Measurements from ENCODE around the gene KIAA0232.
"Not testable (repeated sequence)": the region's sequence is repeated elsewhere in the genome, so short reads cannot be mapped to it uniquely, and the experiment has no call there.

KIAA0232 gene

DNA sequence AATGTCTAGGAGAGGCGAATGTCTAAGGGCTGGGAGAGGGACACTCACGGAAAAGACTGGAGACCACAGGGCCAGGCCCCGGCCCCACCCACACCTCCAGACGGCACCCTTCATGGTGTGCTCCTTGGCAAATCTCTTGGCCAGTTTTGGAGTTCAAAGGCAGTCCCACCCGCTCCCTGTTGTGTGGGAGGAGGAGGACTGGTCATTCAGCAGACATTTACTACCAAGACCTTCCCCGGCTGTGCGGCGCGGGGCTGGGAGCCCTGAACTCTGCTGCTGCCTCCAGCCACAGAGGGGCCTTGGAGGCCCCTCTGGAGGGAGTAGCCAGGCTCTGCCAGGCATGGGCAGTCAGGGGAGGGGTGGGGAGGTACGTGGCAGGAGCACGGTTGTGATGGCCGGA is 118.4 kb downstream of the KIAA0232 start:
- no peak overlapping the region for H3K27ac ChIP-seq
- H3K4me1 ChIP-seq (ENCODE audit: low read depth, poor library complexity, severe bottlenecking) = no peaks in the 10 kb centered on the region
- TF ChIP-seq, protein P1, sequence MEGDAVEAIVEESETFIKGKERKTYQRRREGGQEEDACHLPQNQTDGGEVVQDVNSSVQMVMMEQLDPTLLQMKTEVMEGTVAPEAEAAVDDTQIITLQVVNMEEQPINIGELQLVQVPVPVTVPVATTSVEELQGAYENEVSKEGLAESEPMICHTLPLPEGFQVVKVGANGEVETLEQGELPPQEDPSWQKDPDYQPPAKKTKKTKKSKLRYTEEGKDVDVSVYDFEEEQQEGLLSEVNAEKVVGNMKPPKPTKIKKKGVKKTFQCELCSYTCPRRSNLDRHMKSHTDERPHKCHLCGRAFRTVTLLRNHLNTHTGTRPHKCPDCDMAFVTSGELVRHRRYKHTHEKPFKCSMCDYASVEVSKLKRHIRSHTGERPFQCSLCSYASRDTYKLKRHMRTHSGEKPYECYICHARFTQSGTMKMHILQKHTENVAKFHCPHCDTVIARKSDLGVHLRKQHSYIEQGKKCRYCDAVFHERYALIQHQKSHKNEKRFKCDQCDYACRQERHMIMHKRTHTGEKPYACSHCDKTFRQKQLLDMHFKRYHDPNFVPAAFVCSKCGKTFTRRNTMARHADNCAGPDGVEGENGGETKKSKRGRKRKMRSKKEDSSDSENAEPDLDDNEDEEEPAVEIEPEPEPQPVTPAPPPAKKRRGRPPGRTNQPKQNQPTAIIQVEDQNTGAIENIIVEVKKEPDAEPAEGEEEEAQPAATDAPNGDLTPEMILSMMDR (conservative IDR thresholded peaks at IDR 0.05; ENCODE audit: low read depth, low read length) = no peak
- no peaks in the 10 kb centered on the region for H3K27me3 ChIP-seq (ENCODE audit: insufficient read depth, low read depth)
- no peaks in the 10 kb centered on the region for H3K79me2 ChIP-seq (ENCODE audit: insufficient read depth, low read depth)
- H4K20me1 ChIP-seq (ENCODE audit: insufficient read depth) = no peaks in the 10 kb centered on the region
- no peak overlapping the region for H2AFZ ChIP-seq (ENCODE audit: low read depth)
- H3K4me3 ChIP-seq (IDR thresholded peaks at IDR 0.05; ENCODE audit: insufficient read depth, low read depth, low read length) = no peak overlapping the region
- H3K36me3 ChIP-seq (ENCODE audit: insufficient read depth) = no peaks in the 10 kb centered on the region
- no peak overlapping the region for H3K9ac ChIP-seq
- no peak overlapping the region for H3K4me2 ChIP-seq

DNA sequence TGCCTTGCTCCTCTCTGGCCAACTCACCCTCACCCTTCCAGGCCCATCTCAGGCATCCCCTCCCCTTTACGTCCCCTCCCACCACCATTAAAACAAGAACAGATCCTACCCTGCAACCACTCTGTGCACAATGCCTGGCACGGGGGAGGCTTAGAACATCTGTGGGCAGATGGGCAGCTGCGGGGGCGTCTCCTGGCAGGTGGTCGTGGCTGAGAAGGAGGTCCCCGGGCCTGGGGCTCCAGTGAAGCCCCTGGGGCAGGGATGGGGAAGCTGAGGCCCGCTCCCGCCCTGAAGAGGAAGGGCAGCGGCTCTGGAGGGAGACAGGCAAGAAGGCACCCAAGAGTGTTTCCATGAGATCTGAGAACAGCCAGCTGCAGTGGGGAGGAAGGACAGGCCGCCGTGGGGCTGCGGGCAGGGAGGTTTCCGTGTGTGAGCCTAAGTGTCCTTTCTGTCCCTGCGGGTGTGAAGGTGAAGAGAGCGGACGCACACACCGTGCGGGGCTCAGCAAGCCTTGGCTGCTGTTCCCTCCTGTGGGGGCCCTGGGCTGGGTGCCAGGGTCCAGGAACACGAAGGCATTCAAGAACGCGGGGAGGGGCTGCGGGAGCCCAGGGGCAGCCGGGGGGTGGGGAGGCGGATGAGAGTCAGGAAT is 119.3 kb downstream of the KIAA0232 start:
- TF ChIP-seq, protein P1 (conservative IDR thresholded peaks at IDR 0.05; ENCODE audit: low read depth, low read length) = no peak
- no peak overlapping the region for H3K9ac ChIP-seq
- H4K20me1 ChIP-seq (ENCODE audit: insufficient read depth) = no peaks in the 10 kb centered on the region
- no peak overlapping the region for H3K27ac ChIP-seq
- no peak overlapping the region for H2AFZ ChIP-seq (ENCODE audit: low read depth)
- H3K79me2 ChIP-seq (ENCODE audit: insufficient read depth, low read depth) = no peaks in the 10 kb centered on the region
- no peaks in the 10 kb centered on the region for H3K27me3 ChIP-seq (ENCODE audit: insufficient read depth, low read depth)
- H3K4me2 ChIP-seq = no peak overlapping the region
- H3K36me3 ChIP-seq (ENCODE audit: insufficient read depth) = no peaks in the 10 kb centered on the region
- no peak overlapping the region for H3K4me3 ChIP-seq (IDR thresholded peaks at IDR 0.05; ENCODE audit: insufficient read depth, low read depth, low read length)
- no peaks in the 10 kb centered on the region for H3K4me1 ChIP-seq (ENCODE audit: low read depth, poor library complexity, severe bottlenecking)

DNA sequence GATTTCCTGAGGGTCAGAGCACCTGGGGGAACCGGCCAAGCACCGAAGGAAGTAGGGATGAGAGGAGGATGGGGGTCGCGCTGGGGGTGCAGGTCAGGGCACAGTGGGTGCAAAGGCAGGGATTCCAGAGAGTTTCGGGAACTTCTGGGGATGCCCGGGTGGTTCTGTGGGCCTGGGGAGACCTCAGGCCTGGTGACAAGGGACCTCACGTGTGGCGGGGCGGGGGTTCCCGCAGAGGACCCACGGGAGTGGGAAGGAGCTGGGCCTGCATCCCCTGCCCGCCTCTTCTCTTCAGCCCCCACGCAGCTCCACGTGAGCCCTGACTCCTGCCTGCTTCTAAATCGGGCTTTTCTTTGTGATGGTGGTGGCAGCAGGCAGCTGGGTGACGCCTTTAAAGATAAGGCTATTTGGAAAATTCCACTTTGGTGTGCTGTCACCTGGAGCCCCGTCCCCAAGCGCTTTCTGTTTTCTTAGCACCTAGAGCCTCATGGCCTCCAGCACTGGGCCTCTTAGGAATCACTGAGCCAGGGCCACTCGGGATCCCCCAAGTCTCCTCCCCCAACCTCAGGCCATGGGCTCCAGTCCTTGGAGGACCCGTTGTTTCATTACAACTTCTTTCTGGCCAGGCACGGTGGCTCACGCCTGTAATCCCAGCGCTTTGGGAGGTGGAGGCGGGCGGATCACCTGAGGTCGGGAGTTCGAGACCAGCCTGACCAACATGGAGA is 120.0 kb downstream of the KIAA0232 start:
- Histone ChIP-seq H3K36me3 (ENCODE audit: insufficient read depth) (no peaks in the 10 kb centered on the region), H2AFZ (ENCODE audit: low read depth) (no peak overlapping the region), H3K4me3 (IDR thresholded peaks at IDR 0.05; ENCODE audit: insufficient read depth, low read depth, low read length) (no peak overlapping the region), H3K4me2 (no peak overlapping the region), H3K27ac (no peak overlapping the region), H4K20me1 (ENCODE audit: insufficient read depth) (no peaks in the 10 kb centered on the region), H3K4me1 (ENCODE audit: low read depth, poor library complexity, severe bottlenecking) (no peaks in the 10 kb centered on the region), H3K27me3 (ENCODE audit: insufficient read depth, low read depth) (no peaks in the 10 kb centered on the region), H3K9ac (no peak overlapping the region), H3K79me2 (ENCODE audit: insufficient read depth, low read depth) (no peaks in the 10 kb centered on the region)
- TF ChIP-seq, protein P1 (conservative IDR thresholded peaks at IDR 0.05; ENCODE audit: low read depth, low read length) = no peak

DNA sequence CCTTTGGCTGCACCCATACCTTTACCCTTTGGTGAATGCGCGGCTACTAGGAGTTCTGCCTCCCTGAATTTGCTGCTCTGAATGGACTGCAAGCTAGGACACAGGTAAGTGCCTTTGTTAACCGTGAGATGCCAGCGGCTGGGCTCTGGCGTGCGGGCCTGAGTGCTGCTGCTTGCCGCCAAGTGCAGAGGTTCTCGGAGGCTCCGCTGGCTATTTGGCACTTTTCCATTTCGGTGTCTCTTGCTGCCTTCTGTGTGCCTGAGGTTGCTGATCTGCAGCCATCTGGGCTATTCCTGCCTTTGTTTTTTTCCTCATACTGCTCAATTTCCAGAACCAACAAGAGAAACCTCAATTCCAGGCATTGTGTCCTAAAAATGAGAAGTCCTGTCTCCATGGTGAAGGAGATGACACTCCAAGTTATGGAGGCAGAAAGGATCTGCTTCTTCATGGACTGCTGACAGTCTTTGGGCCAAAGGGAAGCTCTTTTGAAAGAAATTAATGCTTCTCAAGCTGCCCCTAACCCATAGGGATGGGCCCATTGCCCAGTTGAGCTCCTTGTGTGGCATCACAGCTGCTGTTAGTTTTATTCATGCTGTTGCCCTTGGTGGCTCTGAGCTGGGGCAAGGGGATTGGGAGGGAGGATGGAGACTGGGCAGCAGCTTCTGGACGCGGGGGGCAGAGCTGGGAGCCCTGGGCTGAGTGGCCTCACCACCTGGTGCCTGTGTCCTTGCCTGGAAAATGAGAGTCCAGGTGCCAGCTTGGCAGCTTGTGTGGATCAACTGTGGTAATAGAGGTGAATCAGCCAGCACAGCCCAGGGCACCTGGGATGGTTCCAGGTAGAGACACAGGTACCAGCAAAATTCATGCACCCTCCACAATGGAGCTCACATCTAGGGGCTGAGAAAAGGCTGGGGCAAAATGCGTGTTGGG is 123.3 kb downstream of the KIAA0232 start:
- Histone ChIP-seq H3K27ac (no peak overlapping the region), H3K36me3 (ENCODE audit: insufficient read depth) (no peaks in the 10 kb centered on the region), H3K79me2 (ENCODE audit: insufficient read depth, low read depth) (no peaks in the 10 kb centered on the region), H2AFZ (ENCODE audit: low read depth) (no peak overlapping the region), H3K9ac (no peak overlapping the region), H3K27me3 (ENCODE audit: insufficient read depth, low read depth) (no peaks in the 10 kb centered on the region), H3K4me2 (no peak overlapping the region), H3K4me3 (IDR thresholded peaks at IDR 0.05; ENCODE audit: insufficient read depth, low read depth, low read length) (no peak overlapping the region), H4K20me1 (ENCODE audit: insufficient read depth) (no peaks in the 10 kb centered on the region), H3K4me1 (ENCODE audit: low read depth, poor library complexity, severe bottlenecking) (peaks cover 7% of the 10 kb centered on the region)
- TF ChIP-seq, protein P1 (conservative IDR thresholded peaks at IDR 0.05; ENCODE audit: low read depth, low read length) = no peak

DNA sequence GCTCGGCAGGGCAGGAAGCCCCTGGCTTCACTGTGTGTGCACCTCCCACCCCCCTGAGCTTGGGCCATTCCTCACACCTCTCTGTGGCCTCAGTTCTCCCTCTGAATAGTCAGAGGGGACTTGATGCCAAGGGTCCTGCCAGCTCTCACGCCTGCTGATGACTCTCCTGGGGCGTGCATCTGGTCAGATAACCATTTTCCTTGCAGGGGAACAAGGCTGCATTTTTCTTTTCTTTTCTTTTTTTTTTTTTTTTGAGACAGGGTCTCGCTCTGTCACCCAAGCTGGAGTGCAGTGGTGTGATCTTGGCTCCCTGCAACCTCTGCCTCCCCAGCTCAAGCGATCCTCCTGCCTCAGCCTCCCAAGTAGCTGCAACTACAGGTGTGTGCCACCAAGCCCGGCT is 124.0 kb downstream of the KIAA0232 start:
- H3K4me2 ChIP-seq; H3K27ac ChIP-seq; H3K9ac ChIP-seq; H2AFZ ChIP-seq (ENCODE audit: low read depth); H3K79me2 ChIP-seq (ENCODE audit: insufficient read depth, low read depth); H3K4me1 ChIP-seq (ENCODE audit: low read depth, poor library complexity, severe bottlenecking); H3K4me3 ChIP-seq (IDR thresholded peaks at IDR 0.05; ENCODE audit: insufficient read depth, low read depth, low read length); H4K20me1 ChIP-seq (ENCODE audit: insufficient read depth); H3K27me3 ChIP-seq (ENCODE audit: insufficient read depth, low read depth); H3K36me3 ChIP-seq (ENCODE audit: insufficient read depth): not testable (repeated sequence)

Data from KMS-11 (cell line).